ENCODE data around the gene HFE.

The HFE gene

GRCh38 chr6:26140254-26140966 is 53.2 kb downstream of the HFE start:
- no peak for DNase-seq

GRCh38 chr6:26140967-26141294 is 53.7 kb downstream of the HFE start:
- DNase-seq, result no peak

GRCh38 chr6:26141378-26141904 is 54.2 kb downstream of the HFE start:
- no peak for DNase-seq

GRCh38 chr6:26142026-26142425 is 54.8 kb downstream of the HFE start:
- no peak for DNase-seq

Measured in activated T-cell treated with anti-CD3 and anti-CD28 coated beads for 4 hours (primary cell).